PC-9 (cell line): ENCODE results near the gene TRPM1. TPM values are rescaled to one million over a fixed set of nuclear protein-coding genes. Genes with fewer than 3 reads are reported as not detected.

Source experiments
- BruUV-seq: library from RNA; stranded (reverse); fragments of 400-500 nt; replicated peaks from 2 replicates; lab custom pipeline; 2021; lab: Mats Ljungman, UMichigan
- CTCF ChIA-PET: fragments of 300-600 bp; sonication (Branson Sonifier 250); formaldehyde crosslinking; loops from one replicate; lab custom pipeline; 2022; ENCODE audit warnings: antibody characterized with exemption; lab: Charles Lee
- POLR2A ChIA-PET: fragments of 300-600 bp; sonication (Branson Sonifier 250); formaldehyde crosslinking; loops from one replicate; lab custom pipeline; 2022; ENCODE audit warnings: antibody characterized with exemption; ENCODE audit not compliant: unreplicated experiment; lab: Charles Lee
- DNase-seq, 2 experiments: peaks; one replicate each; pipeline versions ENCODE4 v3.0.0 to v3.0.0-alpha.2; 2015 to 2022; ENCODE audit warnings: mixed read lengths in 1 of 2
- H2AFZ ChIP-seq: fragments of 200-600 bp; sonication (generic); 2 replicates; pipeline ENCODE4 v1.8.1; 2017; ENCODE audit warnings: antibody characterized with exemption
- H3F3A ChIP-seq: fragments of 200-600 bp; sonication (generic); 2 replicates; pipeline ENCODE4 v1.8.1; 2017; ENCODE audit warnings: antibody characterized with exemption, mild to moderate bottlenecking, low read depth; ENCODE audit not compliant: insufficient read depth
- H3K27ac ChIP-seq: fragments of 200-600 bp; sonication (generic); 2 replicates; pipeline ENCODE4 v1.6.1; 2016; ENCODE audit warnings: mixed run types
- H3K27me3 ChIP-seq: fragments of 200-600 bp; sonication (generic); 2 replicates; pipeline ENCODE4 v1.6.1; 2016; ENCODE audit warnings: low read depth, mixed run types; ENCODE audit not compliant: insufficient read depth
- H3K36me3 ChIP-seq: fragments of 200-600 bp; sonication (generic); 2 replicates; pipeline ENCODE4 v1.6.1; 2016; ENCODE audit warnings: low read depth, mixed run types
- H3K4me1 ChIP-seq: fragments of 200-600 bp; sonication (generic); replicated peaks from 2 replicates; pipeline ENCODE4 v1.6.1; 2016; ENCODE audit warnings: mixed run types; ENCODE audit not compliant: insufficient read depth
- H3K4me2 ChIP-seq: fragments of 200-600 bp; sonication (generic); 2 replicates; pipeline ENCODE4 v1.6.1; 2017; ENCODE audit warnings: mixed run types
- H3K4me3 ChIP-seq: fragments of 200-600 bp; sonication (generic); 2 replicates; pipeline ENCODE4 v1.6.1; 2016; ENCODE audit warnings: mixed run types
- H3K79me2 ChIP-seq: fragments of 200-600 bp; sonication (generic); 2 replicates; pipeline ENCODE4 v1.6.1; 2017; ENCODE audit warnings: low read depth, mixed run types
- H3K9me2 ChIP-seq: fragments of 200-600 bp; sonication (generic); 2 replicates; pipeline ENCODE4 v1.8.1; 2017; ENCODE audit warnings: mild to moderate bottlenecking; ENCODE audit not compliant: insufficient read depth
- H3K9me3 ChIP-seq: fragments of 200-600 bp; sonication (generic); 2 replicates; pipeline ENCODE4 v1.8.1; 2016; ENCODE audit warnings: low read depth; ENCODE audit not compliant: insufficient read depth
- H4K20me1 ChIP-seq: fragments of 200-600 bp; sonication (generic); 2 replicates; pipeline ENCODE4 v1.8.1; 2017; ENCODE audit not compliant: insufficient read depth
- CTCF ChIP-seq: fragments of 200-600 bp; sonication (generic); conservative IDR thresholded peaks from 2 replicates; pipeline ENCODE4 v1.6.1; 2017; ENCODE audit warnings: mixed run types, antibody characterized with exemption, mild to moderate bottlenecking, moderate library complexity
- EZH2 ChIP-seq: fragments of 200-600 bp; sonication (generic); IDR thresholded peaks from 2 replicates; pipeline ENCODE4 v1.8.0; 2017; ENCODE audit warnings: antibody characterized with exemption, low read depth
- intact Hi-C: fragments of 100-400 bp; cut with micrococcal nuclease; formaldehyde crosslinking; loops from one replicate; pipeline ENCODE4 v1.10.0; 2022; ENCODE audit not compliant: unreplicated experiment
- total RNA-seq: library from RNA; stranded (reverse); gene quantifications from 2 replicates; pipeline ENCODE4 v1.2.3, GENCODE V29; 2021

Gene TRPM1
- total RNA-seq, 1 experiment from 2014 or later = not detected

GRCh38 chr15:31136607-31137328 lies 35.2 kb upstream of the TRPM1 start:
- Histone ChIP-seq H3K36me3 (no peaks in the 10 kb centered on the region), H3K27ac (no peak overlapping the region), H4K20me1 (no peaks in the 10 kb centered on the region), H3K9me3 (no peaks in the 10 kb centered on the region), H3K79me2 (no peaks in the 10 kb centered on the region), H3K4me2 (no peak overlapping the region), H3K27me3 (no peaks in the 10 kb centered on the region), H2AFZ (no peak overlapping the region), H3F3A (no peaks in the 10 kb centered on the region), H3K4me1 (no peaks in the 10 kb centered on the region), H3K4me3 (no peak overlapping the region), H3K9me2 (no peaks in the 10 kb centered on the region)
- POLR2A ChIA-PET = no interaction called here
- TF ChIP-seq CTCF = no peak
- no peak for TF ChIP-seq EZH2
- CTCF ChIA-PET = no interaction called here
- intact Hi-C loops = no loop called here
- no TSS peak for BruUV-seq
- no peak for DNase-seq

- Histone ChIP-seq H2AFZ (no peak overlapping the region), H3K4me2 (no peak overlapping the region), H3K27me3 (0 out of 2 replicates have a peak, but pooled peaks cover 1% of the 10 kb centered on the region), H3K9me3 (no peaks in the 10 kb centered on the region), H3K9me2 (no peaks in the 10 kb centered on the region), H3K79me2 (no peaks in the 10 kb centered on the region), H3K27ac (no peak overlapping the region), H3K4me3 (no peak overlapping the region), H3F3A (no peaks in the 10 kb centered on the region), H3K36me3 (no peaks in the 10 kb centered on the region), H3K4me1 (no peaks in the 10 kb centered on the region), H4K20me1 (no peaks in the 10 kb centered on the region)
- no peak for DNase-seq
- intact Hi-C loops = no loop called here
- no peak for TF ChIP-seq CTCF
- TF ChIP-seq EZH2 = no peak
- BruUV-seq = no TSS peak
- ChIA-PET CTCF (no interaction called here), POLR2A (no interaction called here)
Observed at GRCh38 chr15:31136016-31136415, 34.5 kb upstream of the TRPM1 start.

DNA sequence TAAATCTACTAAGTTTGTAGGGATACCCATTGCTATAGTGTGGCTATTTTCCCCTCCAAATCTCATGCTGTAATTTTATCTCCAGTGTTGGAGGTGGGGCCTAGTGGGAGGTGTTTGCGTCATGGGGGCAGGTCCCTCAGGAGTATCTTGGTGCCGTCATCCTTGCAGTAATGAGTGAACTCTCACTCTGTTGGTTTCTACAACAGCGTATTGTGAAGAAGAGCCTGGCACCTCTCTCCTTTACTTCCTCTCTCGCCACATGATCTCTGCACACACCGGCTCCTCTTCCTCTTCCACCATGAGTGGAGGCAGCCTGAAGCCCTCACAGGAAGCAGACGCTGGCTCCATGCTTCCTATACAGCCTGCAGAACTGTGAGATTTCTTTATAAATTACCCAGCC lies 34.0 kb upstream of the TRPM1 start:
- Histone ChIP-seq H3K36me3 (no peaks in the 10 kb centered on the region), H2AFZ (no peak overlapping the region), H3K4me1 (no peaks in the 10 kb centered on the region), H3K27me3 (0 out of 2 replicates have a peak, but pooled peaks cover 5% of the 10 kb centered on the region), H4K20me1 (no peaks in the 10 kb centered on the region), H3K9me3 (no peaks in the 10 kb centered on the region), H3K79me2 (no peaks in the 10 kb centered on the region), H3K9me2 (no peaks in the 10 kb centered on the region), H3F3A (no peaks in the 10 kb centered on the region), H3K4me3 (no peak overlapping the region), H3K4me2 (no peak overlapping the region), H3K27ac (no peak overlapping the region)
- ChIA-PET CTCF (no interaction called here), POLR2A (no interaction called here)
- BruUV-seq = no TSS peak
- intact Hi-C loops = no loop called here
- DNase-seq = no peak
- TF ChIP-seq EZH2 (no peak), CTCF (no peak)
